T-helper 2 cell treated with Interferon-gamma antibody and Interleukin-4, amounts not matched to agents 5 μg/mL and 100 μg/mL, for 36 hours (primary cell): ENCODE results near the gene CNNM1.

Source experiments
- DNase-seq: peaks from one replicate; pipeline ENCODE4 v3.0.0; 2021; ENCODE audit warnings: low spot score
- H3K27ac Mint-ChIP-seq: one replicate; pipeline ENCODE4 v1.8.0; 2021; ENCODE audit warnings: mild to moderate bottlenecking, mixed read lengths
- H3K27me3 Mint-ChIP-seq: one replicate; pipeline ENCODE4 v1.8.0; 2021; ENCODE audit warnings: low read depth, mixed read lengths
- H3K36me3 Mint-ChIP-seq: one replicate; pipeline ENCODE4 v1.8.0; 2021; ENCODE audit warnings: low read depth, mixed read lengths
- H3K4me1 Mint-ChIP-seq: one replicate; pipeline ENCODE4 v1.8.0; 2021; ENCODE audit warnings: low read depth, mixed read lengths
- H3K4me3 Mint-ChIP-seq: one replicate; pipeline ENCODE4 v1.8.0; 2022; ENCODE audit warnings: mild to moderate bottlenecking, moderate library complexity, mixed read lengths
- H3K9me3 Mint-ChIP-seq: one replicate; pipeline ENCODE4 v1.8.0; 2021; ENCODE audit warnings: mixed read lengths

The CNNM1 gene

GRCh38 chr10:99325281-99325680 is 3.9 kb upstream of the CNNM1 start:
- Mint-ChIP-seq H3K27ac (no peak overlapping the region), H3K4me1 (no peaks in the 10 kb centered on the region)
- DNase-seq, result no peak

GRCh38 chr10:99326871-99327270 is 2.3 kb upstream of the CNNM1 start:
- Mint-ChIP-seq H3K27me3 (peaks cover 26% of the 10 kb centered on the region), H3K4me1 (no peaks in the 10 kb centered on the region), H3K36me3 (no peaks in the 10 kb centered on the region), H3K4me3 (no peak overlapping the region), H3K27ac (no peak overlapping the region), H3K9me3 (no peaks in the 10 kb centered on the region)
- no peak for DNase-seq

More at GRCh38 chr10:99325281-99325680, 3.9 kb upstream of the CNNM1 start:
- Mint-ChIP-seq H3K36me3 (no peaks in the 10 kb centered on the region), H3K9me3 (no peaks in the 10 kb centered on the region), H3K27me3 (peaks cover 10% of the 10 kb centered on the region), H3K4me3 (no peak overlapping the region)

DNA sequence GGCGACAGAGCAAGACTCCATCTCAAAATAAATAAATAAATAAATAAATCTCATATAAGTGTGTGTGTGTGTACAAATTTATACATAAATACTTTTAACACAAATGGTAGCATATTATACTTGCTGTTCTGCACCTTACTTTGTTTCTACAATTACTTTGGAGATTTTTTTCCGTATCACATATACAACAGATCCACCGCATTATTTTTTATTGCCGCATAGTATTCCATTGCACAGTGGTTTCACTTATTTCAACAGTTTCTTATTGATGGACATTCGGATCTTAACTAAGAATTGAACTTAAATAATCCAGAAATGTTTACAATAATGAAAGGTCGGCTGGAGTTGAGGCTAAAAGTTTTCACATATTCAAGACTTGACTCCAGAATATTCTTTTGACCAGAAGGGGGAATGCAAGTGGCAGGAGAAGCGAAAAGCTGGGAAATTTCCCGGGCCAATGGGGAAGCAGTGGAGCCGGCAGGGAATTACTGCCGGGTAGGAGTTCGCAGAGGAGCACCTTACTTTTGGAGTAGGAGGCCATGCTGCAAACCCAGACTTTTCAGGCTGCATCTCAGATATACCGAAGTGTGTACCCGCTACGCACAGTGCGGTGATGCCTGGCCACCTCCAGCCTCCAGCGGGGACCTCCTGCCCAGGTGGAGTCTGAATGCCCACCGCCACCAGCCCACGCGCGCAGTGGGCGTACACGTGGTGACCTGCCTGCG is 415 bp upstream of the CNNM1 start:
- H3K36me3 Mint-ChIP-seq, result no peaks in the 10 kb centered on the region
- no peak for DNase-seq
- no peak overlapping the region for H3K27ac Mint-ChIP-seq
- peaks cover 36% of the 10 kb centered on the region for H3K27me3 Mint-ChIP-seq
- H3K9me3 Mint-ChIP-seq, result no peaks in the 10 kb centered on the region
- H3K4me1 Mint-ChIP-seq, result no peaks in the 10 kb centered on the region
- peak overlapping the region; percentile 18 for H3K4me3 Mint-ChIP-seq

- no peak overlapping the region for H3K27ac Mint-ChIP-seq
- peaks cover 36% of the 10 kb centered on the region for H3K27me3 Mint-ChIP-seq
- no peaks in the 10 kb centered on the region for H3K36me3 Mint-ChIP-seq
- no peaks in the 10 kb centered on the region for H3K4me1 Mint-ChIP-seq
- no peak for DNase-seq
- H3K4me3 Mint-ChIP-seq, result peak overlapping the region; percentile 45
- H3K9me3 Mint-ChIP-seq, result no peaks in the 10 kb centered on the region
Observed at GRCh38 chr10:99329554-99330346, 594 bp downstream of the CNNM1 start.

DNA sequence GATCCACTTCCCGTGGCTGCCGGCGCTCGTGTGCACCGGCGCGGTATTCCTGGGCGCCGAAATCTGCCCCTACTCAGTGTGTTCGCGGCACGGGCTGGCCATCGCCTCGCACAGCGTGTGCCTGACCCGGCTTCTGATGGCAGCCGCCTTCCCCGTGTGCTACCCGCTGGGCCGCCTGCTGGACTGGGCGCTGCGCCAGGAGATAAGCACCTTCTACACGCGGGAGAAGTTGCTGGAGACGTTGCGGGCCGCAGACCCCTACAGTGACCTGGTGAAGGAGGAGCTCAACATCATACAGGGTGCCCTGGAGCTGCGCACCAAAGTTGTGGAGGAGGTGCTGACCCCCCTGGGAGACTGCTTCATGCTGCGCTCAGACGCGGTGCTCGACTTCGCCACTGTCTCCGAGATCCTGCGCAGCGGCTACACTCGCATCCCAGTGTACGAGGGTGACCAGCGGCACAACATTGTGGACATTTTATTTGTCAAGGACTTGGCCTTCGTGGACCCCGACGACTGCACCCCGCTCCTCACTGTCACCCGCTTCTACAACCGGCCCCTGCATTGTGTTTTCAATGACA is 1.3 kb downstream of the CNNM1 start:
- peaks cover 39% of the 10 kb centered on the region for H3K27me3 Mint-ChIP-seq
- H3K4me3 Mint-ChIP-seq, result peak overlapping the region; percentile 45
- H3K4me1 Mint-ChIP-seq, result no peaks in the 10 kb centered on the region
- no peaks in the 10 kb centered on the region for H3K9me3 Mint-ChIP-seq
- H3K36me3 Mint-ChIP-seq, result no peaks in the 10 kb centered on the region
- no peak for DNase-seq
- H3K27ac Mint-ChIP-seq, result no peak overlapping the region

- no peak for DNase-seq
- Mint-ChIP-seq H3K27me3 (peaks cover 39% of the 10 kb centered on the region), H3K36me3 (no peaks in the 10 kb centered on the region), H3K27ac (no peak overlapping the region), H3K9me3 (no peaks in the 10 kb centered on the region), H3K4me1 (no peaks in the 10 kb centered on the region), H3K4me3 (peak overlapping the region; percentile 41)
Observed at GRCh38 chr10:99331207-99331803, 2.1 kb downstream of the CNNM1 start.

DNA sequence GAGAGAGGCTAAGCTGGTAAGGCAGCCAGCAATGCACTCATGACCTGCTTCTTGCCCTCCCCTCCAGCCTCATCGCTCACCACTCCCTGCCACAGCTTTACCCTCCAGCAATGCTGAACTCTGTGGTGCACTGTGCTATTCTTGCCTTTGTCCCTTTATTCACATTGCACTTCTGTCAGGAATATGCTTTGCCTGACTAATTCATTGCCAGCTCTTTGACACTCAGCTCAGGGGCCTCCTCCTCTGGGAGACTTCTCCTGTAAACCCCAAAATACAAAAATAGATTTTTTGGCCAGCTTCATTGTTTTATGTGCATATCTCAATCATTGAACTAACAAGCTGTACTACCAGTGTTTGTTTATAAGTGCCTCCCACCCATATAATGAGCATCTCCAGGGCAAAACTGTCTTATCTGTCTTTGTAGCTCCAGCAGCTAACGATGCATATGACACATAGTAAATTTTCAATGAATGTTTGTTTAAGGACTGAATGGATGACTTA is 8.2 kb downstream of the CNNM1 start:
- DNase-seq, result no peak
- no peak overlapping the region for H3K27ac Mint-ChIP-seq
- H3K9me3 Mint-ChIP-seq, result no peaks in the 10 kb centered on the region
- peaks cover 10% of the 10 kb centered on the region for H3K27me3 Mint-ChIP-seq
- no peaks in the 10 kb centered on the region for H3K36me3 Mint-ChIP-seq
- H3K4me1 Mint-ChIP-seq, result no peaks in the 10 kb centered on the region
- no peak overlapping the region for H3K4me3 Mint-ChIP-seq

DNA sequence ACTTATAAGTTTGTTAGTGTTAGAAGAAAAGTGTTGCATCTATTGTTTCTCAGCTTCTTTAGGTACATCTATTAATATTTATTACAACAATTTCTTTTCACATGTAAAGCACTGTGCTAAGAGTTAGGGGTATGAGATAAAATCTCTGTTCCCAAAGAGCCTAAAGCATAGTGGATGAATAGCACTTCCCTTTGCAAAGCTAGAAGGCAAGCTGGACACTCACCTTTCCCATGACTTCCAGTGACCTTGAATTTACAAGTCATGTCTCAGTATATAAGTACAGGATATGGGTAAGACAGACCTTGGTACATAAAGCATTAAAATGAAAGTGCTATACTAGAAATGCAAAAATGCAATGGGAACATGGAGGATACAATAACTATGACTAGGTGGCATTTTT is 8.7 kb downstream of the CNNM1 start:
- Mint-ChIP-seq H3K27ac (no peak overlapping the region), H3K4me1 (no peaks in the 10 kb centered on the region), H3K36me3 (no peaks in the 10 kb centered on the region), H3K4me3 (no peak overlapping the region), H3K27me3 (peaks cover 6% of the 10 kb centered on the region), H3K9me3 (no peaks in the 10 kb centered on the region)
- DNase-seq, result no peak

GRCh38 chr10:99339077-99339476 is 9.9 kb downstream of the CNNM1 start:
- Mint-ChIP-seq H3K4me3 (no peak overlapping the region), H3K27ac (no peak overlapping the region), H3K27me3 (peaks cover 3% of the 10 kb centered on the region), H3K36me3 (no peaks in the 10 kb centered on the region), H3K9me3 (no peaks in the 10 kb centered on the region), H3K4me1 (no peaks in the 10 kb centered on the region)
- no peak for DNase-seq

GRCh38 chr10:99339563-99340047 is 10.4 kb downstream of the CNNM1 start:
- no peak overlapping the region for H3K27ac Mint-ChIP-seq
- no peaks in the 10 kb centered on the region for H3K4me1 Mint-ChIP-seq
- no peaks in the 10 kb centered on the region for H3K9me3 Mint-ChIP-seq
- no peak for DNase-seq
- H3K4me3 Mint-ChIP-seq, result no peak overlapping the region
- H3K36me3 Mint-ChIP-seq, result no peaks in the 10 kb centered on the region
- peaks cover 3% of the 10 kb centered on the region for H3K27me3 Mint-ChIP-seq

DNA sequence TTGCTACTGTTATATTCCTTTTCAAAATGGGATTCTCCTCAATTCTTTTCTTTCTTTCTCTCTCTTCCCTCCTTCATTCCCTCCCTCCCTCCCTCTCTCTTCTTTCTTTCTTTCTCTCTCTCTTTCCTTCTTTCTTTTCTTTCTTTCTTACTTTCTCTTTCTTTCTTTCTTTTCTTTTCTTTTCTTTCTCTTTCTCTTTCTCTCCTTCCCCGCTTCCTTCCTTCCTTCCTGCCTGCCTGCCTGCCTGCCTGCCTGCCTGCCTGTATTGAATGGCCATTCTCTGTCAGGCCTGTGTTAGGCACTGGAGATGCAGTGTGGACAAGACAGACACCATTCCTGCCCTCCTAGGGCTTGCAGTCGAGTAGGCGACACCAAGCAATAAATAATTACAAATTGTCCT is 11.5 kb downstream of the CNNM1 start:
- H3K27me3 Mint-ChIP-seq, result no peaks in the 10 kb centered on the region
- H3K27ac Mint-ChIP-seq, result no peak overlapping the region
- DNase-seq, result no peak
- no peak overlapping the region for H3K4me3 Mint-ChIP-seq
- no peaks in the 10 kb centered on the region for H3K9me3 Mint-ChIP-seq
- H3K4me1 Mint-ChIP-seq, result no peaks in the 10 kb centered on the region
- H3K36me3 Mint-ChIP-seq, result no peaks in the 10 kb centered on the region

DNA sequence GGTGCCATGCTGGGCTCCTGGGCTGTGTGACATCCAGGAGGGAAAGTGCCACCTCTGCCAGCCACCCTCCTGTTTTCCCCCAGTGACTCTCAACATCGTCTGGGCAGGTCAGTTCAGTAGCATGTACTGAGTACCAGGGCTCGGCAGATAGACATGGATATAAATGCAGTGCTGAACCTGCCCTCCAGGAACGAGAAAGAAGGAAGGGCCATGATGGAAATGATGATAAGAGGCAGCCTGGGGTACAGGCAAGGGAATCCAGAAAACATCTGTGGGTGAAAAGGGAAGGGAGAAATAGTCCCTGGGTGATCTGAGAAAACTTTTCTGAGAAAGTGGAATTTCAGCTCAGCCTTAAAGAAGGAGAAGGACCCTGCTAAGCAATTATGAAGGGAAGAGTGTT is 12.1 kb downstream of the CNNM1 start:
- Mint-ChIP-seq H3K4me1 (no peaks in the 10 kb centered on the region), H3K36me3 (no peaks in the 10 kb centered on the region), H3K27me3 (no peaks in the 10 kb centered on the region), H3K4me3 (no peak overlapping the region), H3K9me3 (no peaks in the 10 kb centered on the region), H3K27ac (no peak overlapping the region)
- DNase-seq, result no peak

DNA sequence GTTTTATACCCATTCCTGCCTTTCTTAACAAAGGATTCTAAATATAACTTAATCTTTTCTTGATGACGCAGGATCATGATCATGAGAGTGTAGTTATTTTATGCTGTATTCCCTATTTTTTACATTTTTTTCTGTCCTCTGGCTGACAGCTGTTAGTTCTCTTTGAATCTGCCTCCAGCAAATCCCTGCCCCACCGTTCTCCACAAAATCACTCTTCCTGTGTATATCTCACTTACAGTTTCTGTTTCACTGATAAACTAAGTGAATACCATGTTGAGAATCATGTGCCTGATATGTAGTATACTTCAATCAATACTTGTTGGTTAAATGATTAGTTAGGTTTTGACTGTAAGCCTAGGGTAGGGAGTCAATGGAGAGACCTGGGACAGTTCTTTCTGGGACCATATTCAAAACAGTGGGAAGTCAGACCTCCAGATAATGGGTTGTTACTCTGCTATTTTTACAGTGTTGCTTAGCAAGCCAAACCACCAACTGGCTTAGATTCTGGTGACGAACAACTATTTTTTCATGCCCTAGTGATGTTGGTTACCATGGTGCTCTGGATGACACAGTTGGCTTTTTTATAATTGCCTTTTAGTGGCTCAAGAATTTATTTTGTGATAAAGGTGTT is 12.8 kb downstream of the CNNM1 start:
- H3K4me3 Mint-ChIP-seq, result no peak overlapping the region
- no peaks in the 10 kb centered on the region for H3K36me3 Mint-ChIP-seq
- no peaks in the 10 kb centered on the region for H3K4me1 Mint-ChIP-seq
- H3K27ac Mint-ChIP-seq, result no peak overlapping the region
- no peaks in the 10 kb centered on the region for H3K27me3 Mint-ChIP-seq
- DNase-seq, result no peak
- no peaks in the 10 kb centered on the region for H3K9me3 Mint-ChIP-seq
